ENCODE measurements around the gene TNNC2. TPM values are rescaled to one million over a fixed set of nuclear protein-coding genes. Genes with fewer than 3 reads are reported as not detected.
"Not testable (repeated sequence)": the region's sequence is repeated elsewhere in the genome, so short reads cannot be mapped to it uniquely, and the experiment has no call there.

Gene TNNC2
- polyA plus RNA-seq, 1 of the 3 experiments (the other 2 are of a cell fraction), result 1.1 TPM

GRCh38 chr20:45829673-45830106, 2.6 kb upstream of the TNNC2 start:
- H3K9me3 ChIP-seq; H3K27me3 ChIP-seq (ENCODE audit: insufficient read depth); POLR2A ChIA-PET; H3K4me3 ChIP-seq (ENCODE audit: low read depth in 2 of 2, low read length in 1 of 2); DNase-seq; H3K4me2 ChIP-seq; H2AFZ ChIP-seq (ENCODE audit: low read depth); H3K9me2 ChIP-seq; H3K27ac ChIP-seq (ENCODE audit: low read depth in 2 of 2, low read length in 1 of 2); H3K9ac ChIP-seq; H3K36me3 ChIP-seq (replicated peaks in 1 of 2; ENCODE audit: control insufficient read depth in 1 of 2, insufficient read depth in 2 of 2, low read length in 1 of 2); H4K20me1 ChIP-seq (ENCODE audit: insufficient read depth): not testable (repeated sequence)
- H3F3A ChIP-seq (replicated peaks; ENCODE audit: insufficient read depth), result peaks cover 15% of the 10 kb centered on the region
- WGBS (ENCODE audit: low lambda C conversion rate), result 88% methylated on average over 3 of the region's 4 CpGs
- H3K4me1 ChIP-seq (ENCODE audit: control insufficient read depth in 1 of 2, insufficient read depth in 2 of 2, low read depth in 1 of 2, low read length in 1 of 2), result peaks cover 12 to 16% of the 10 kb centered on the region in 2 experiments; a peak in 3 of 4 replicates
- CTCF ChIA-PET, result interaction anchor here (1.1 kb wide), 1 partner anchor 13 kb away, joined by 6 read pairs; no protein-coding TSS in a partner anchor
- H3K79me2 ChIP-seq (ENCODE audit: insufficient read depth), result peaks cover 10% of the 10 kb centered on the region; the same call in 1 of the 2 replicates

GRCh38 chr20:45828589-45828988, 1.5 kb upstream of the TNNC2 start:
- H3K36me3 ChIP-seq (replicated peaks in 1 of 2; ENCODE audit: control insufficient read depth in 1 of 2, insufficient read depth in 2 of 2, low read length in 1 of 2), result no peaks in the 10 kb centered on the region
- TF ChIP-seq, protein P1, sequence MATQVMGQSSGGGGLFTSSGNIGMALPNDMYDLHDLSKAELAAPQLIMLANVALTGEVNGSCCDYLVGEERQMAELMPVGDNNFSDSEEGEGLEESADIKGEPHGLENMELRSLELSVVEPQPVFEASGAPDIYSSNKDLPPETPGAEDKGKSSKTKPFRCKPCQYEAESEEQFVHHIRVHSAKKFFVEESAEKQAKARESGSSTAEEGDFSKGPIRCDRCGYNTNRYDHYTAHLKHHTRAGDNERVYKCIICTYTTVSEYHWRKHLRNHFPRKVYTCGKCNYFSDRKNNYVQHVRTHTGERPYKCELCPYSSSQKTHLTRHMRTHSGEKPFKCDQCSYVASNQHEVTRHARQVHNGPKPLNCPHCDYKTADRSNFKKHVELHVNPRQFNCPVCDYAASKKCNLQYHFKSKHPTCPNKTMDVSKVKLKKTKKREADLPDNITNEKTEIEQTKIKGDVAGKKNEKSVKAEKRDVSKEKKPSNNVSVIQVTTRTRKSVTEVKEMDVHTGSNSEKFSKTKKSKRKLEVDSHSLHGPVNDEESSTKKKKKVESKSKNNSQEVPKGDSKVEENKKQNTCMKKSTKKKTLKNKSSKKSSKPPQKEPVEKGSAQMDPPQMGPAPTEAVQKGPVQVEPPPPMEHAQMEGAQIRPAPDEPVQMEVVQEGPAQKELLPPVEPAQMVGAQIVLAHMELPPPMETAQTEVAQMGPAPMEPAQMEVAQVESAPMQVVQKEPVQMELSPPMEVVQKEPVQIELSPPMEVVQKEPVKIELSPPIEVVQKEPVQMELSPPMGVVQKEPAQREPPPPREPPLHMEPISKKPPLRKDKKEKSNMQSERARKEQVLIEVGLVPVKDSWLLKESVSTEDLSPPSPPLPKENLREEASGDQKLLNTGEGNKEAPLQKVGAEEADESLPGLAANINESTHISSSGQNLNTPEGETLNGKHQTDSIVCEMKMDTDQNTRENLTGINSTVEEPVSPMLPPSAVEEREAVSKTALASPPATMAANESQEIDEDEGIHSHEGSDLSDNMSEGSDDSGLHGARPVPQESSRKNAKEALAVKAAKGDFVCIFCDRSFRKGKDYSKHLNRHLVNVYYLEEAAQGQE (IDR thresholded peaks at IDR 0.05; ENCODE audit: low read depth, low read length), result no peak
- TF ChIP-seq, protein P2, sequence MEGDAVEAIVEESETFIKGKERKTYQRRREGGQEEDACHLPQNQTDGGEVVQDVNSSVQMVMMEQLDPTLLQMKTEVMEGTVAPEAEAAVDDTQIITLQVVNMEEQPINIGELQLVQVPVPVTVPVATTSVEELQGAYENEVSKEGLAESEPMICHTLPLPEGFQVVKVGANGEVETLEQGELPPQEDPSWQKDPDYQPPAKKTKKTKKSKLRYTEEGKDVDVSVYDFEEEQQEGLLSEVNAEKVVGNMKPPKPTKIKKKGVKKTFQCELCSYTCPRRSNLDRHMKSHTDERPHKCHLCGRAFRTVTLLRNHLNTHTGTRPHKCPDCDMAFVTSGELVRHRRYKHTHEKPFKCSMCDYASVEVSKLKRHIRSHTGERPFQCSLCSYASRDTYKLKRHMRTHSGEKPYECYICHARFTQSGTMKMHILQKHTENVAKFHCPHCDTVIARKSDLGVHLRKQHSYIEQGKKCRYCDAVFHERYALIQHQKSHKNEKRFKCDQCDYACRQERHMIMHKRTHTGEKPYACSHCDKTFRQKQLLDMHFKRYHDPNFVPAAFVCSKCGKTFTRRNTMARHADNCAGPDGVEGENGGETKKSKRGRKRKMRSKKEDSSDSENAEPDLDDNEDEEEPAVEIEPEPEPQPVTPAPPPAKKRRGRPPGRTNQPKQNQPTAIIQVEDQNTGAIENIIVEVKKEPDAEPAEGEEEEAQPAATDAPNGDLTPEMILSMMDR (IDR thresholded peaks at IDR 0.05), result no peak
- TF ChIP-seq USF1 (IDR thresholded peaks at IDR 0.05; ENCODE audit: borderline replicate concordance, low read depth) (no peak), MXI1 (IDR thresholded peaks at IDR 0.05; ENCODE audit: low read depth, low read length) (no peak), SMC3 (IDR thresholded peaks at IDR 0.05; ENCODE audit: low read depth, low read length) (no peak), GABPA (IDR thresholded peaks at IDR 0.05; ENCODE audit: low read depth) (no peak), MAX (IDR thresholded peaks at IDR 0.05; ENCODE audit: low read depth) (no peak), FOXM1 (IDR thresholded peaks at IDR 0.05; ENCODE audit: low read depth) (no peak), TEAD4 (IDR thresholded peaks at IDR 0.05; ENCODE audit: borderline replicate concordance, insufficient read depth) (no peak), GATA2 (CRISPR knock-in tag; IDR thresholded peaks at IDR 0.05) (no peak), TAF1 (IDR thresholded peaks at IDR 0.05; ENCODE audit: borderline replicate concordance, low read depth, low read length) (no peak), RCOR1 (IDR thresholded peaks at IDR 0.05; ENCODE audit: low read length) (no peak), POLR2AphosphoS5 (IDR thresholded peaks at IDR 0.05; ENCODE audit: low read depth, low read length) (no peak), FOXJ3 (CRISPR knock-in tag; IDR thresholded peaks at IDR 0.05) (no peak), MEF2A (IDR thresholded peaks at IDR 0.05; ENCODE audit: borderline replicate concordance, low read depth) (no peak), NFIC (IDR thresholded peaks at IDR 0.05; ENCODE audit: borderline replicate concordance) (no peak)
- TF ChIP-seq, protein P3, sequence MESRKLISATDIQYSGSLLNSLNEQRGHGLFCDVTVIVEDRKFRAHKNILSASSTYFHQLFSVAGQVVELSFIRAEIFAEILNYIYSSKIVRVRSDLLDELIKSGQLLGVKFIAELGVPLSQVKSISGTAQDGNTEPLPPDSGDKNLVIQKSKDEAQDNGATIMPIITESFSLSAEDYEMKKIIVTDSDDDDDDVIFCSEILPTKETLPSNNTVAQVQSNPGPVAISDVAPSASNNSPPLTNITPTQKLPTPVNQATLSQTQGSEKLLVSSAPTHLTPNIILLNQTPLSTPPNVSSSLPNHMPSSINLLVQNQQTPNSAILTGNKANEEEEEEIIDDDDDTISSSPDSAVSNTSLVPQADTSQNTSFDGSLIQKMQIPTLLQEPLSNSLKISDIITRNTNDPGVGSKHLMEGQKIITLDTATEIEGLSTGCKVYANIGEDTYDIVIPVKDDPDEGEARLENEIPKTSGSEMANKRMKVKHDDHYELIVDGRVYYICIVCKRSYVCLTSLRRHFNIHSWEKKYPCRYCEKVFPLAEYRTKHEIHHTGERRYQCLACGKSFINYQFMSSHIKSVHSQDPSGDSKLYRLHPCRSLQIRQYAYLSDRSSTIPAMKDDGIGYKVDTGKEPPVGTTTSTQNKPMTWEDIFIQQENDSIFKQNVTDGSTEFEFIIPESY (IDR thresholded peaks at IDR 0.05; ENCODE audit: borderline replicate concordance, low read depth), result no peak
- TF ChIP-seq, protein P4, sequence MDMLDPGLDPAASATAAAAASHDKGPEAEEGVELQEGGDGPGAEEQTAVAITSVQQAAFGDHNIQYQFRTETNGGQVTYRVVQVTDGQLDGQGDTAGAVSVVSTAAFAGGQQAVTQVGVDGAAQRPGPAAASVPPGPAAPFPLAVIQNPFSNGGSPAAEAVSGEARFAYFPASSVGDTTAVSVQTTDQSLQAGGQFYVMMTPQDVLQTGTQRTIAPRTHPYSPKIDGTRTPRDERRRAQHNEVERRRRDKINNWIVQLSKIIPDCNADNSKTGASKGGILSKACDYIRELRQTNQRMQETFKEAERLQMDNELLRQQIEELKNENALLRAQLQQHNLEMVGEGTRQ (IDR thresholded peaks at IDR 0.05; ENCODE audit: borderline replicate concordance, low read depth, low read length), result no peak
- H3K27ac ChIP-seq (ENCODE audit: low read depth in 2 of 2, low read length in 1 of 2), result no peak overlapping the region
- no peaks in the 10 kb centered on the region for H3K27me3 ChIP-seq (ENCODE audit: insufficient read depth)
- H3F3A ChIP-seq (replicated peaks; ENCODE audit: insufficient read depth), result peaks cover 12% of the 10 kb centered on the region
- no peaks in the 10 kb centered on the region for H3K79me2 ChIP-seq (ENCODE audit: insufficient read depth)
- CTCF ChIA-PET, result no interaction called here
- H3K4me2 ChIP-seq, result no peak overlapping the region
- H3K9ac ChIP-seq, result no peak overlapping the region
- no peak for DNase-seq
- H3K4me1 ChIP-seq (ENCODE audit: control insufficient read depth in 1 of 2, insufficient read depth in 2 of 2, low read depth in 1 of 2, low read length in 1 of 2), result peaks cover 7 to 16% of the 10 kb centered on the region in 2 experiments; a peak in 3 of 4 replicates
- no peaks in the 10 kb centered on the region for H3K9me3 ChIP-seq
- POLR2A ChIA-PET, result no interaction called here
- WGBS (ENCODE audit: low lambda C conversion rate), result 81% methylated on average over 2 of the region's 2 CpGs
- no peaks in the 10 kb centered on the region for H3K9me2 ChIP-seq
- no peak overlapping the region for H3K4me3 ChIP-seq (ENCODE audit: low read depth in 2 of 2, low read length in 1 of 2)
- no peak overlapping the region for H2AFZ ChIP-seq (ENCODE audit: low read depth)
- no peaks in the 10 kb centered on the region for H4K20me1 ChIP-seq (ENCODE audit: insufficient read depth)

Data from SK-N-SH (cell line).